Gastrocnemius medialis (tissue), 4 donors: ENCODE measurements around the gene AIFM3. TPM values are rescaled to one million over a fixed set of nuclear protein-coding genes. Genes with fewer than 3 reads are reported as not detected.
"Not testable (repeated sequence)": the region's sequence is repeated elsewhere in the genome, so short reads cannot be mapped to it uniquely, and the experiment has no call there.

ENCODE experiments used
- ATAC-seq, 2 donors: fragments of 150-250 bp; one replicate each; pipeline ENCODE4 v1.9.1; 2016
- DNase-seq, 2 donors: peaks; one replicate each; pipeline ENCODE4 v3.0.0-alpha.2; 2019
- H3K27ac ChIP-seq, 4 donors: fragments of 200-600 bp; sonication (generic); 1 replicate in 1 of 4; 2 replicates in 3 of 4; pipeline ENCODE4 v1.5.1; 2016 to 2018; ENCODE audit warnings: mild to moderate bottlenecking in 2 of 4, moderate library complexity in 1 of 4
- H3K27me3 ChIP-seq, 3 donors: fragments of 200-600 bp; sonication (generic) in 2 of 3; 1 replicate in 1 of 3; 2 replicates in 2 of 3; pipeline versions ENCODE4 v1.5.1 to v1.6.0; 2016 to 2019; ENCODE audit warnings: mild to moderate bottlenecking in 1 of 3, moderate library complexity in 1 of 3
- H3K36me3 ChIP-seq, 2 donors: fragments of 200-600 bp; sonication (generic) in 1 of 2; one replicate each; pipeline ENCODE4 v1.5.1; 2017 to 2018
- H3K4me1 ChIP-seq, 2 donors: fragments of 200-600 bp; sonication (generic) in 1 of 2; one replicate each; pipeline ENCODE4 v1.5.1; 2016 to 2017; ENCODE audit warnings: mild to moderate bottlenecking in 2 of 2
- H3K4me3 ChIP-seq, 4 donors: fragments of 200-600 bp; sonication (generic) in 3 of 4; 1 replicate in 1 of 4; 2 replicates in 3 of 4; pipeline ENCODE4 v1.5.1; 2016 to 2019; ENCODE audit warnings: mild to moderate bottlenecking in 2 of 4
- H3K9me3 ChIP-seq, 3 donors: fragments of 200-600 bp; sonication (generic) in 2 of 3; 1 replicate in 1 of 3; 2 replicates in 2 of 3; pipeline ENCODE4 v1.5.1; 2016 to 2019
- POLR2A ChIP-seq, 2 donors: fragments of 450-650 bp; IDR thresholded peaks; one replicate each; pipeline ENCODE4 v1.6.1; 2017; ENCODE audit warnings: antibody characterized with exemption in 2 of 2, mild to moderate bottlenecking in 2 of 2, moderate library complexity in 2 of 2
- in situ Hi-C, 4 donors: fragments of 200-750 bp; cut with MboI; loops; one replicate each; pipeline versions ENCODE4 v1.15.0 to v1.8.0; 2017; ENCODE audit warnings: low sequenced_read_pairs in 4 of 4
- intact Hi-C: fragments of 100-400 bp; cut with DNase I; formaldehyde crosslinking; loops from one replicate; pipeline ENCODE4 v1.15.1; 2023; ENCODE audit warnings: low total_unique reads
- total RNA-seq, 4 donors: library from RNA; depleted of rRNA; stranded (reverse); fragments of >200 nt; gene quantifications; one replicate each; pipeline versions ENCODE4 v1.1.0 to v1.2.3, GENCODE V29; 2016
- TF ChIP-seq, protein P1 (sequence below), 5 experiments: fragments of 450-650 bp in 3 of 5; fragments of 200-600 bp in 2 of 5; sonication (generic) in 2 of 5; IDR thresholded peaks in 4 of 5; conservative IDR thresholded peaks in 1 of 5; 1 replicate in 4 of 5; 2 replicates in 1 of 5; pipeline ENCODE4 v1.5.1; 2016 to 2019; ENCODE audit warnings: antibody characterized with exemption in 5 of 5, mild to moderate bottlenecking in 3 of 5, moderate library complexity in 3 of 5

Gene AIFM3
- total RNA-seq, 4 donors from 2014 or later: 0.22 to 0.42 TPM; not detected in 2

DNA sequence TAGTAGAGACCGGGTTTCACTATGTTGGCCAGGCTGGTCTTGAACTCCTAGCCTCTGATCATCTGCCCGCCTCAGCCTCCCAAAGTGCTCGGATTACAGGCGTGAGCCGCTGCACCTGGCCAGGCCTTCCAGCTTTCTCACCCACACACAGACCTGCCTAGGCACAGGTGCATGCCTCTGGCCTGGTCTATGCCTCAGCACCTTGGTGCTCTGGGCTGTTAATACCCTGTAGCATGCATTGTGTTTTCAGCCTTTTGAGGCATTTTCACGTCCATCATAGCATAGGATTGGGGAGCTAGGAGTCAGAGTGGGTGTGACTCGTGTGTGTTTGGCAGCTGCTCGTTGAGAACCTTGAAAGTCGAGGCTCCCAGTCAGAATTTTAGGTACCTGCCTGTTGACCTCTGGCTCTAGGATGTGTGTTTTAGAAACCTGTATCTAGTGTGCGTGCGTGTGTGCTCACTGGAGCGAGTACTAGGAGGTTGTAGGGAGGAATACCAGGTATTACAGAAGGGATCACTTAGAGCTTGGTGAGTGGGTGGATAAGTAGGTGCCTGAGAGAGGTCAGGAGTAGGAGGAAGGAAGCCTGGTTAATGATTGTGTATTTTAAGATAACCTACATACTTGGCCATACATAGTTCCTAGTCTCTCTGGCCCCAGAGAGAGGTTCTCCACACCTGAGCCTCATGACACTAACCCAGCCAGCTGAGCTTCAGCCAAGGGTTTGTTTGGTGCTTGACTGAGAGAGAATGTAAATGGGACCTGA is 29.8 kb upstream of the AIFM3 start:
- H3K4me3 ChIP-seq: no peak overlapping the region
- intact Hi-C loops (no loop called here), in situ Hi-C loops (no loop called here)
- no peak for DNase-seq
- H3K36me3 ChIP-seq: peaks cover 0 to 18% of the 10 kb centered on the region in 2 donors
- H3K27me3 ChIP-seq: no peaks in the 10 kb centered on the region
- H3K9me3 ChIP-seq: no peaks in the 10 kb centered on the region
- H3K27ac ChIP-seq: peak overlapping the region; percentile 2 to 49 (median 20)
- TF ChIP-seq POLR2A (IDR thresholded peaks at IDR 0.05): no peak
- TF ChIP-seq, protein P1, sequence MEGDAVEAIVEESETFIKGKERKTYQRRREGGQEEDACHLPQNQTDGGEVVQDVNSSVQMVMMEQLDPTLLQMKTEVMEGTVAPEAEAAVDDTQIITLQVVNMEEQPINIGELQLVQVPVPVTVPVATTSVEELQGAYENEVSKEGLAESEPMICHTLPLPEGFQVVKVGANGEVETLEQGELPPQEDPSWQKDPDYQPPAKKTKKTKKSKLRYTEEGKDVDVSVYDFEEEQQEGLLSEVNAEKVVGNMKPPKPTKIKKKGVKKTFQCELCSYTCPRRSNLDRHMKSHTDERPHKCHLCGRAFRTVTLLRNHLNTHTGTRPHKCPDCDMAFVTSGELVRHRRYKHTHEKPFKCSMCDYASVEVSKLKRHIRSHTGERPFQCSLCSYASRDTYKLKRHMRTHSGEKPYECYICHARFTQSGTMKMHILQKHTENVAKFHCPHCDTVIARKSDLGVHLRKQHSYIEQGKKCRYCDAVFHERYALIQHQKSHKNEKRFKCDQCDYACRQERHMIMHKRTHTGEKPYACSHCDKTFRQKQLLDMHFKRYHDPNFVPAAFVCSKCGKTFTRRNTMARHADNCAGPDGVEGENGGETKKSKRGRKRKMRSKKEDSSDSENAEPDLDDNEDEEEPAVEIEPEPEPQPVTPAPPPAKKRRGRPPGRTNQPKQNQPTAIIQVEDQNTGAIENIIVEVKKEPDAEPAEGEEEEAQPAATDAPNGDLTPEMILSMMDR (IDR thresholded peaks at IDR 0.05 in 4 of 5, conservative IDR thresholded peaks at IDR 0.05 in 1 of 5): no peak
- H3K4me1 ChIP-seq: peaks cover 57 to 64% of the 10 kb centered on the region in 2 donors
- ATAC-seq: peak; percentile 59 to 60

GRCh38 chr22:20937794-20938671 is 29.0 kb upstream of the AIFM3 start:
- Histone ChIP-seq H3K4me1 (peaks cover 59 to 70% of the 10 kb centered on the region in 2 donors), H3K9me3 (no peaks in the 10 kb centered on the region), H3K4me3 (no peak overlapping the region), H3K36me3 (peaks cover 0 to 18% of the 10 kb centered on the region in 2 donors), H3K27ac (peak overlapping the region; percentile 2 to 49 (median 20)), H3K27me3 (no peaks in the 10 kb centered on the region)
- intact Hi-C loops: no loop called here
- DNase-seq (no peak), ATAC-seq (no peak)
- TF ChIP-seq, protein P1 (IDR thresholded peaks at IDR 0.05 in 4 of 5, conservative IDR thresholded peaks at IDR 0.05 in 1 of 5): no peak
- no peak for TF ChIP-seq POLR2A (IDR thresholded peaks at IDR 0.05)
- in situ Hi-C loops: no loop called here

DNA sequence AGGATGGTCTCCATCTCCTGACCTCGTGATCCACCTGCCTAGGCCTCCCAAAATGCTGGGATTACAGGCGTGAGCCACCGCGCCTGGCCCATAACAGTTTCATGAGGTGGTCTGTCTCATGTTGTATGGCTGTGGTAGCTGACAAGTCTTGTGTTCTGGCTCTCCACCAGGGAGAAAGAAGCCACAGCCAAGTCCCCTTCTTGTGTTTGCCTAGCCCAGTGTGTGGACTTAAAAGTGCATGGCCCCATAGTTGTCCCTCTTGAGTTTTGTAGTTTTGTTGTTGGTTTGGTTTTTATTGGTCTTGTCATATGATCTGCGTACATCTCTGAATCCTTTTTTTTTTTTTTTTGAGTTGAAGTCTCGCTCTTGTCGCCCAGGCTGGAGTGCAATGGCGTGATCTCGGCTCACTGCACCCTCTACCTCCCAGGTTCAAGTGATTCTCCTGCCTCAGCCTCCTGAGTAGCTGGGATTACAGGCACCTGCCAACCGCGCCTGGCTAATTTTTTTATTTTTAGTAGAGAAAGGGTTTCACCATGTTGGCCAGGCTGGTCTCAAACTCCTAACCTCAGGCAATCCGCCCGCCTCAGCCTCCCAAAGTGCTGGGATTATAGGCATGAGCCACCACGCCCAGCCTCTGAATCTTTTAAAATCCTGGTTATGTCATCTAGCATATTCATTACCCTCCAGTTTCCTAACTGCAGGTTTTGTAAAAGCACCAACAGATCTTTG is 27.4 kb upstream of the AIFM3 start:
- H3K27ac ChIP-seq: peak overlapping the region in 1 of 4 donors; percentile 21
- not testable (repeated sequence) for DNase-seq

DNA sequence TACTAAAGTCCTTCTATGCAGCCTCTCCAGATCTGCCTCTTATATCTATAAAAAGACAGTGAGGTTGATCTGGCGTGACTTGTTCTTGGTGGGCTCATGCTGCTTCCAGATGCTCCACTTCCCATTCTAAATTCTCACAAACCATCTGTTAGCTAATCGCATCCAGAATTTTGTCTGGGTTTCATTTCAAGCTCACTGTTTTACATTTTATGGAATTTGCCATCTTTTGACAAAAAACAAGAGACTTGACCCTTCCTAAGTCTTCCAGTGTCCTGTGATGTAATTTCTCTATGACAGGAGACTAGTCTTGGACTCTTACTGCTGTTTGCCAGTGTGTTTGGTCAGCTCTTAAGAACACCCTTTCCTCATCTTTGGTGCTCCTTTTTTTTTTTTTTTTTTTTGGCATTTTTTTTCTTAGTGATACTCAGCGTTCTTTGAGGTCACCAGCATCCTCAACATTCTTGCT is 26.8 kb upstream of the AIFM3 start:
- Histone ChIP-seq H3K27me3 (no peaks in the 10 kb centered on the region), H3K27ac (peak overlapping the region in 1 of 4 donors; percentile 21), H3K4me1 (peaks cover 64 to 68% of the 10 kb centered on the region in 2 donors), H3K4me3 (no peak overlapping the region), H3K36me3 (peaks cover 0 to 6% of the 10 kb centered on the region in 2 donors), H3K9me3 (no peaks in the 10 kb centered on the region)
- DNase-seq (no peak), ATAC-seq (peak in 1 of 2 donors; percentile 21)
- in situ Hi-C loops (no loop called here), intact Hi-C loops (no loop called here)
- TF ChIP-seq, protein P1 (IDR thresholded peaks at IDR 0.05 in 4 of 5, conservative IDR thresholded peaks at IDR 0.05 in 1 of 5): no peak
- TF ChIP-seq POLR2A (IDR thresholded peaks at IDR 0.05): no peak

More for the DNA sequence above, 27.4 kb upstream of the AIFM3 start:
- H3K4me3 ChIP-seq, H3K9me3 ChIP-seq, in situ Hi-C loops, intact Hi-C loops, H3K27me3 ChIP-seq, ATAC-seq, H3K36me3 ChIP-seq: not testable (repeated sequence)
- H3K4me1 ChIP-seq: peaks cover 59 to 70% of the 10 kb centered on the region in 2 donors
